ENCODE measurements around the gene UNC45B. TPM values are rescaled to one million over a fixed set of nuclear protein-coding genes. Genes with fewer than 3 reads are reported as not detected.

Gene UNC45B
- total RNA-seq, 1 donor from 2014 or later: 0.56 TPM

- Mint-ChIP-seq H3K27ac (no peak overlapping the region), H3K4me1 (ENCODE audit: unreplicated experiment) (peaks cover 6% of the 10 kb centered on the region), H3K36me3 (no peaks in the 10 kb centered on the region), H3K27me3 (peaks cover 36% of the 10 kb centered on the region), H3K4me3 (no peak overlapping the region), H3K9me3 (no peaks in the 10 kb centered on the region)
- no peak for TF ChIP-seq CTCF (conservative IDR thresholded peaks at IDR 0.05)
- no peak for DNase-seq (ENCODE audit: extremely low spot score, unreplicated experiment)
Measured at GRCh38 chr17:35235289-35235688, 87.7 kb downstream of the UNC45B start.

- Mint-ChIP-seq H3K27me3 (peaks cover 29% of the 10 kb centered on the region), H3K36me3 (no peaks in the 10 kb centered on the region), H3K27ac (no peak overlapping the region), H3K4me3 (no peak overlapping the region), H3K9me3 (no peaks in the 10 kb centered on the region), H3K4me1 (ENCODE audit: unreplicated experiment) (peaks cover 6% of the 10 kb centered on the region)
- TF ChIP-seq CTCF (conservative IDR thresholded peaks at IDR 0.05): no peak
- no peak for DNase-seq (ENCODE audit: extremely low spot score, unreplicated experiment)
Measured at GRCh38 chr17:35235917-35236316, 88.3 kb downstream of the UNC45B start.

GRCh38 chr17:35236821-35237220, 89.2 kb downstream of the UNC45B start:
- Mint-ChIP-seq H3K27ac (no peak overlapping the region), H3K4me3 (no peak overlapping the region), H3K9me3 (no peaks in the 10 kb centered on the region), H3K4me1 (ENCODE audit: unreplicated experiment) (peaks cover 6% of the 10 kb centered on the region), H3K36me3 (no peaks in the 10 kb centered on the region), H3K27me3 (peaks cover 21% of the 10 kb centered on the region)
- no peak for TF ChIP-seq CTCF (conservative IDR thresholded peaks at IDR 0.05)
- DNase-seq (ENCODE audit: extremely low spot score, unreplicated experiment): no peak

- no peak for DNase-seq (ENCODE audit: extremely low spot score, unreplicated experiment)
- no peak overlapping the region for H3K27ac Mint-ChIP-seq
- no peaks in the 10 kb centered on the region for H3K36me3 Mint-ChIP-seq
- peaks cover 10% of the 10 kb centered on the region for H3K4me1 Mint-ChIP-seq (ENCODE audit: unreplicated experiment)
- no peak for TF ChIP-seq CTCF (conservative IDR thresholded peaks at IDR 0.05)
- peaks cover 17% of the 10 kb centered on the region for H3K27me3 Mint-ChIP-seq
- H3K9me3 Mint-ChIP-seq: no peaks in the 10 kb centered on the region
- H3K4me3 Mint-ChIP-seq: no peak overlapping the region
Measured at GRCh38 chr17:35238821-35239220, 91.2 kb downstream of the UNC45B start.

Other genes starting within 250 kb of the UNC45B start
- 1.5 and 1.8 TPM in 2 replicates for gene CCT6B, start 186.4 kb upstream of the UNC45B start, total RNA-seq (ENCODE audit: low replicate concordance)
- 21.9 and 22.8 TPM in 2 replicates for gene ZNF830, start 186.3 kb upstream of the UNC45B start, total RNA-seq (ENCODE audit: low replicate concordance)
- 52.6 and 73.0 TPM in 2 replicates for gene LIG3, start 167.3 kb upstream of the UNC45B start, total RNA-seq (ENCODE audit: low replicate concordance)
- 19.9 and 38.7 TPM in 2 replicates for gene RFFL, start 84.1 kb upstream of the UNC45B start, total RNA-seq (ENCODE audit: low replicate concordance)
- gene RAD51D, start 28.0 kb upstream of the UNC45B start, total RNA-seq (ENCODE audit: low replicate concordance): 8.3 and 12.4 TPM in 2 replicates
- not detected in 2 replicates for gene FNDC8, start 26.2 kb upstream of the UNC45B start, total RNA-seq (ENCODE audit: low replicate concordance)
- 18.8 and 24.9 TPM in 2 replicates for gene NLE1, start 5.5 kb upstream of the UNC45B start, total RNA-seq (ENCODE audit: low replicate concordance)
- not detected in 2 replicates for gene SLC35G3, start 46.6 kb downstream of the UNC45B start, total RNA-seq (ENCODE audit: low replicate concordance)
- 21.7 and 42.1 TPM in 2 replicates for gene SLFN5, start 95.3 kb downstream of the UNC45B start, total RNA-seq (ENCODE audit: low replicate concordance)
- 19.8 and 30.7 TPM in 2 replicates for gene SLFN11, start 225.8 kb downstream of the UNC45B start, total RNA-seq (ENCODE audit: low replicate concordance)